Measurements from ENCODE around the gene ATG4B. TPM values are rescaled to one million over a fixed set of nuclear protein-coding genes. Genes with fewer than 3 reads are reported as not detected.
A peak's percentile ranks its signal among the peaks of the same experiment; 100 is the strongest.

Gene ATG4B
- total and polyA plus RNA-seq, 3 experiments from 2014 or later: 56.1 to 80.2 (median 79.0) TPM

DNA sequence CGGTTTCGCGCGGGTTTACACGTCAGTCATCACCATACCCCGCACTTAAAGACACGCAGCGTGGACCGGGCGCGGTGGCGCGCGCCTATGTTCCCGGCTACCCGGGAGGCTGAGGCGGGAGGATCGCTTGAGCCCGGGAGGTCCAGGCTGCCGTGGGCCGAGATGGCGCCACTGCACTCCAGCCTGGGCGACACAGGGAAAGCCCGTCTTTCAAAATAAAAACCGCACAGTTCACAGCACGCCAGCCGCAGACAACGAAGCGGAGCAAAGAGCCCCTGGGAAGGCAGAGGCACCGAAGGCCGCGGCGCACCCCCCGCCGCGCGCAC is 48.8 kb downstream of the ATG4B start:
- POLR2A ChIA-PET: interaction anchor here (0.5 to 3.0 kb wide), 5 partner anchors 15 to 77 kb away, joined by 3 to 50 read pairs (median 7); partner anchors contain the start of genes ATG4B, ING5 and THAP4
- Histone ChIP-seq H3K36me3 (ENCODE audit: insufficient read depth, low read length) (peaks cover 13% of the 10 kb centered on the region), H3K4me1 (ENCODE audit: insufficient read depth, low read length) (peaks cover 25% of the 10 kb centered on the region), H3K4me3 (ENCODE audit: low read length) (peak overlapping the region; percentile 86), H3K27ac (ENCODE audit: low read depth, low read length) (peak overlapping the region; percentile 59), H3K9me3 (ENCODE audit: low read length) (no peaks in the 10 kb centered on the region), H3K27me3 (ENCODE audit: insufficient read depth, low read length, poor library complexity, severe bottlenecking) (no peaks in the 10 kb centered on the region)
- peak overlapping the region; percentile 80 to 99 (median 93) for H3K4me3 Mint-ChIP-seq
- H3K27me3 Mint-ChIP-seq: no peaks in the 10 kb centered on the region
- H3K9me3 Mint-ChIP-seq: no peaks in the 10 kb centered on the region
- no peak for DNase-seq
- peaks cover 24 to 35% (median 29%) of the 10 kb centered on the region in 3 donors for H3K4me1 Mint-ChIP-seq
- CTCF ChIA-PET: interaction anchor here (1.0 to 1.6 kb wide), 4 partner anchors 12 to 193 kb away, joined by 5 to 13 read pairs (median 6); partner anchors contain the start of gene ING5
- peak overlapping the region in 7 of 8 donors; percentile 14 to 95 (median 88) for H3K27ac Mint-ChIP-seq
- H3K36me3 Mint-ChIP-seq: peaks cover 0 to 41% (median 2%) of the 10 kb centered on the region in 3 donors

- H3K4me3 ChIP-seq (ENCODE audit: low read length): peak within 1 kb of the TSS; percentile 86
- H3K36me3 Mint-ChIP-seq: peaks cover 0 to 40% (median 2%) of the 10 kb centered on the region in 3 donors
- ChIA-PET CTCF (interaction anchor here (0.7 to 1.6 kb wide), 6 partner anchors 12 to 264 kb away, joined by 3 to 13 read pairs (median 5); partner anchors contain the start of gene ING5), POLR2A (interaction anchor here (0.5 to 3.0 kb wide), 6 partner anchors 14 to 182 kb away, joined by 3 to 50 read pairs (median 6); partner anchors contain the start of genes ATG4B, ING5, RTP5 and THAP4)
- no peaks in the 10 kb centered on the region for H3K27me3 ChIP-seq (ENCODE audit: insufficient read depth, low read length, poor library complexity, severe bottlenecking)
- DNase-seq: peak; percentile 93 to 98 (median 96)
- H3K4me1 Mint-ChIP-seq: peaks cover 24 to 35% (median 29%) of the 10 kb centered on the region in 3 donors
- peak within 1 kb of the TSS; percentile 75 for H3K27ac ChIP-seq (ENCODE audit: low read depth, low read length)
- H3K4me3 Mint-ChIP-seq: peak within 1 kb of the TSS; percentile 89 to 99 (median 94)
- H3K9me3 Mint-ChIP-seq: no peaks in the 10 kb centered on the region
- peak within 1 kb of the TSS; percentile 84 to 95 (median 94) for H3K27ac Mint-ChIP-seq
- H3K4me1 ChIP-seq (ENCODE audit: insufficient read depth, low read length): peaks cover 25% of the 10 kb centered on the region
- no peaks in the 10 kb centered on the region for H3K9me3 ChIP-seq (ENCODE audit: low read length)
- no peaks in the 10 kb centered on the region for H3K27me3 Mint-ChIP-seq
- H3K36me3 ChIP-seq (ENCODE audit: insufficient read depth, low read length): peaks cover 13% of the 10 kb centered on the region
Observed at GRCh38 chr2:241686650-241687425, 49.3 kb downstream of the ATG4B start, which contains the start of gene DTYMK. TSS of gene DTYMK (minus strand) at chr2:241686815. CDS start at chr2:241686783, 32 bp downstream.

DNA sequence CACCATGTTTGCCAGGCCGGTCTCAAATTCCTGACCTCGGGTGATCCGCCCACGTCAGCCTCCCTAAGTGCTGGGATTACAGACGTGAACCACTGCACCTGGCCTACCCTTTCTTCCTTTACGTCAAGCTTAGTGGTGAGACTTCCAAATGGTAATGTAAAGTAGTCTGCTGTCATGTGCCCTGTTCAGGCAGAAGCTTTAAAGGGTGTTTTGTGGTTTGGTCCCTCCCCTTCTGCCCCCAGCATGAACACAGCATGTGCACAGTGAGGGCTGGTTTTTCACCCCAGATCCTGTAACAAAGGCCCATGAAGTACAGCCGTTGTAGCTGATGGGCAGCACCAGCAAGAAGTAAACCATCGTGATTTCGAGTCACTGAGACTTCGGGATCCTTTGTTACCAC is 51.8 kb downstream of the ATG4B start:
- Histone ChIP-seq H3K4me3 (ENCODE audit: low read length) (no peak overlapping the region), H3K36me3 (ENCODE audit: insufficient read depth, low read length) (peaks cover 8% of the 10 kb centered on the region), H3K9me3 (ENCODE audit: low read length) (no peaks in the 10 kb centered on the region), H3K27me3 (ENCODE audit: insufficient read depth, low read length, poor library complexity, severe bottlenecking) (no peaks in the 10 kb centered on the region), H3K27ac (ENCODE audit: low read depth, low read length) (no peak overlapping the region), H3K4me1 (ENCODE audit: insufficient read depth, low read length) (peaks cover 25% of the 10 kb centered on the region)
- Mint-ChIP-seq H3K4me3 (peak overlapping the region in 4 of 7 donors; percentile 23 to 64 (median 60)), H3K27ac (peak overlapping the region in 4 of 8 donors; percentile 24 to 87 (median 56)), H3K9me3 (no peaks in the 10 kb centered on the region), H3K4me1 (peaks cover 21 to 35% (median 29%) of the 10 kb centered on the region in 3 donors), H3K27me3 (no peaks in the 10 kb centered on the region), H3K36me3 (peaks cover 0 to 39% (median 2%) of the 10 kb centered on the region in 3 donors)
- POLR2A ChIA-PET: no interaction called here
- CTCF ChIA-PET: interaction anchor here (0.5 to 2.1 kb wide), 4 partner anchors 8 to 189 kb away, joined by 3 to 10 read pairs (median 6); partner anchors contain the start of gene ING5
- DNase-seq: peak in 1 of 5 donors; percentile 74

- Mint-ChIP-seq H3K4me3 (peak overlapping the region in 1 of 7 donors; percentile 23), H3K27me3 (no peaks in the 10 kb centered on the region), H3K4me1 (peaks cover 20 to 31% (median 29%) of the 10 kb centered on the region in 3 donors), H3K36me3 (peaks cover 0 to 44% (median 2%) of the 10 kb centered on the region in 3 donors), H3K27ac (peak overlapping the region in 1 of 8 donors; percentile 35), H3K9me3 (no peaks in the 10 kb centered on the region)
- Histone ChIP-seq H3K9me3 (ENCODE audit: low read length) (no peaks in the 10 kb centered on the region), H3K27me3 (ENCODE audit: insufficient read depth, low read length, poor library complexity, severe bottlenecking) (no peaks in the 10 kb centered on the region), H3K4me1 (ENCODE audit: insufficient read depth, low read length) (peaks cover 25% of the 10 kb centered on the region), H3K27ac (ENCODE audit: low read depth, low read length) (no peak overlapping the region), H3K4me3 (ENCODE audit: low read length) (no peak overlapping the region), H3K36me3 (ENCODE audit: insufficient read depth, low read length) (peaks cover 7% of the 10 kb centered on the region)
- no peak for DNase-seq
- ChIA-PET POLR2A (no interaction called here), CTCF (no interaction called here)
Observed at GRCh38 chr2:241690202-241690717, 52.8 kb downstream of the ATG4B start.

- H3K27ac ChIP-seq (ENCODE audit: low read depth, low read length): no peak overlapping the region
- DNase-seq: no peak
- peaks cover 7% of the 10 kb centered on the region for H3K36me3 ChIP-seq (ENCODE audit: insufficient read depth, low read length)
- ChIA-PET POLR2A (no interaction called here), CTCF (interaction anchor here (1.1 to 1.2 kb wide), 2 partner anchors 10 to 97 kb away, joined by 3 read pairs; partner anchors contain the start of gene ING5)
- H3K36me3 Mint-ChIP-seq: peaks cover 0 to 41% (median 2%) of the 10 kb centered on the region in 3 donors
- peaks cover 18% of the 10 kb centered on the region for H3K4me1 ChIP-seq (ENCODE audit: insufficient read depth, low read length)
- no peaks in the 10 kb centered on the region for H3K9me3 Mint-ChIP-seq
- peaks cover 13 to 23% (median 19%) of the 10 kb centered on the region in 3 donors for H3K4me1 Mint-ChIP-seq
- no peaks in the 10 kb centered on the region for H3K9me3 ChIP-seq (ENCODE audit: low read length)
- no peaks in the 10 kb centered on the region for H3K27me3 Mint-ChIP-seq
- no peak overlapping the region for H3K4me3 ChIP-seq (ENCODE audit: low read length)
- no peak overlapping the region for H3K27ac Mint-ChIP-seq
- H3K27me3 ChIP-seq (ENCODE audit: insufficient read depth, low read length, poor library complexity, severe bottlenecking): no peaks in the 10 kb centered on the region
- H3K4me3 Mint-ChIP-seq: no peak overlapping the region
Observed at GRCh38 chr2:241692448-241692847, 55.0 kb downstream of the ATG4B start.

DNA sequence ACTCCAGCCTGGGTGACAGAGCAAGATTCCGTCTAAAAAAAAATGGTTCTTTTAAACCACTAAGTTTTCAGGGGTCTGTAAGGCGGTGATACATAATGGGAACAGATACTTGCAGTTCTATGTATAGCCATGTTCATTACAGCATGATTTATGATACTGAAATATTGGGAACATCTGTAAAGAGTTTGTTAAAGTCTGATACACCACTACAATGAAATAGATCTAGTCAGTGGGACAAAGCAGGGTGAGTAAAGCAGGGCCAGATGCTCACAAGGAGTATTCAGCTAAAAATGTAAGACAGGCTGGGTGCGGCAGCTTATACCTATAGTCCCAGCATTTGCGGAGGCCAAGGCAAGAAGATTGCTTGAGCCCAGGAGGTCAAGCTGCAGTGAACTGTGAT is 58.2 kb downstream of the ATG4B start:
- POLR2A ChIA-PET: no interaction called here
- CTCF ChIA-PET: no interaction called here
- H3K9me3 Mint-ChIP-seq: no peaks in the 10 kb centered on the region
- Histone ChIP-seq H3K27ac (ENCODE audit: low read depth, low read length) (no peak overlapping the region), H3K36me3 (ENCODE audit: insufficient read depth, low read length) (peaks cover under 1% of the 10 kb centered on the region), H3K27me3 (ENCODE audit: insufficient read depth, low read length, poor library complexity, severe bottlenecking) (no peaks in the 10 kb centered on the region), H3K9me3 (ENCODE audit: low read length) (no peaks in the 10 kb centered on the region), H3K4me1 (ENCODE audit: insufficient read depth, low read length) (no peaks in the 10 kb centered on the region), H3K4me3 (ENCODE audit: low read length) (no peak overlapping the region)
- no peak overlapping the region for H3K4me3 Mint-ChIP-seq
- H3K27me3 Mint-ChIP-seq: no peaks in the 10 kb centered on the region
- H3K27ac Mint-ChIP-seq: peak overlapping the region in 1 of 8 donors; percentile 82
- H3K4me1 Mint-ChIP-seq: peaks cover 2 to 9% (median 8%) of the 10 kb centered on the region in 3 donors
- peaks cover 0 to 30% (median 0%) of the 10 kb centered on the region in 3 donors for H3K36me3 Mint-ChIP-seq
- no peak for DNase-seq

GRCh38 chr2:241701149-241701398 is 63.6 kb downstream of the ATG4B start:
- H3K4me1 Mint-ChIP-seq: peaks cover 14 to 26% (median 20%) of the 10 kb centered on the region in 3 donors
- H3K27me3 Mint-ChIP-seq: no peaks in the 10 kb centered on the region
- Histone ChIP-seq H3K4me1 (ENCODE audit: insufficient read depth, low read length) (peaks cover 7% of the 10 kb centered on the region), H3K27me3 (ENCODE audit: insufficient read depth, low read length, poor library complexity, severe bottlenecking) (no peaks in the 10 kb centered on the region), H3K9me3 (ENCODE audit: low read length) (no peaks in the 10 kb centered on the region), H3K4me3 (ENCODE audit: low read length) (peak overlapping the region; percentile 51), H3K36me3 (ENCODE audit: insufficient read depth, low read length) (peaks cover 6% of the 10 kb centered on the region), H3K27ac (ENCODE audit: low read depth, low read length) (peak overlapping the region; percentile 51)
- peak overlapping the region; percentile 83 to 93 (median 87) for H3K4me3 Mint-ChIP-seq
- H3K27ac Mint-ChIP-seq: peak overlapping the region; percentile 57 to 93 (median 81)
- CTCF ChIA-PET: interaction anchor here (0.7 to 4.0 kb wide), 8 partner anchors 12 to 178 kb away, joined by 3 to 30 read pairs (median 5); partner anchors contain the start of genes D2HGDH and DTYMK
- DNase-seq: no peak
- no peaks in the 10 kb centered on the region for H3K9me3 Mint-ChIP-seq
- H3K36me3 Mint-ChIP-seq: peaks cover 2 to 19% (median 5%) of the 10 kb centered on the region in 3 donors
- POLR2A ChIA-PET: interaction anchor here (1.6 to 5.9 kb wide), 3 partner anchors 14 to 167 kb away, joined by 14 to 50 read pairs (median 24); partner anchors contain the start of genes D2HGDH and DTYMK

All from CD8-positive, alpha-beta memory T cell (primary cell).